ENCODE data around the gene TEAD2. TPM values are rescaled to one million over a fixed set of nuclear protein-coding genes. Genes with fewer than 3 reads are reported as not detected.

Gene TEAD2
- total and polyA plus RNA-seq, 10 of the 15 experiments (the other 5 are each of a cell fraction or from before 2014, with no cell fraction given): 0.04 to 0.26 (median 0.11) TPM; not detected in 3

DNA sequence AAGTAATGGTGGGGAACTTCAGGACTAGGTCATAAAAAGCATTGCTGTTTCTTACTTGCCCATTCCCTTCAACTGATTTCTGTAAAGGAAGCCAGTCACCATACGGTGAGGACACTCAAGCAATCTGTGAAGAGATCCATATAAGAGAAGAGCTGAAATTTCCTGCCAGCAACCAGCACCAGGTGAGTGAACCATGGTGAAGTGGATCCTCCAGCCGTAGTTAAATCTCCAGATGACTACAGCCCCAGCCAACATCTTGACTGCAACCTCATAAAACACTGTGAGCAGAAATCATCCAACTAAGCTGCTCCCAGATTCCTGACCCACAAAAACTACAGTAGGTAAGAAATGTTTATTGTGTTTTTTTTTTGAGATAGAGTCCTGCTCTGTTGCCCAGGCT lies 33.5 kb downstream of the TEAD2 start:
- ATAC-seq (no peak), FAIRE-seq (no peak), DNase-seq (ENCODE audit: low read depth, low spot score) (no peak)
- H3K9ac ChIP-seq (ENCODE audit: control insufficient read depth, insufficient read depth, low read length): peak overlapping the region; percentile 2
- intact Hi-C loops (cut with micrococcal nuclease; ENCODE audit: unreplicated experiment): loop anchor here (2.0 kb wide), 2 partner anchors 102 to 168 kb away; partner anchors contain the start of gene RPS11
- ChIA-PET POLR2A (interaction anchor here (0.8 to 4.5 kb wide), 2 partner anchors 12 to 367 kb away, joined by 3 to 44 read pairs; no protein-coding TSS in a partner anchor), SMC1A (ENCODE audit: uncharacterized antibody, unreplicated experiment) (interaction anchor here (0.6 to 2.5 kb wide), 4 partner anchors 12 to 600 kb away, joined by 4 to 13 read pairs (median 4); no protein-coding TSS in a partner anchor), RAD21 (ENCODE audit: unreplicated experiment) (interaction anchor here (0.6 to 1.7 kb wide), 4 partner anchors 11 to 710 kb away, joined by 3 to 7 read pairs (median 4); partner anchors contain the start of gene RPL18), CTCF (interaction anchor here (0.7 to 2.7 kb wide), 9 partner anchors 9 to 144 kb away, joined by 3 to 21 read pairs (median 11); partner anchors contain the start of gene ALDH16A1)
- H3K27me3 ChIP-seq (replicated peaks in 1 of 2; ENCODE audit: control insufficient read depth in 2 of 2, insufficient read depth in 2 of 2, low read length in 1 of 2): no peaks in the 10 kb centered on the region
- H3K9me3 ChIP-seq (replicated peaks; ENCODE audit: control insufficient read depth, insufficient read depth, low read length): no peaks in the 10 kb centered on the region; the same call in 2 of the 3 replicates
- 19% methylated on average over 2 of the region's 2 CpGs for WGBS (ENCODE audit: insufficient coverage, insufficient replicate concordance, low lambda C conversion rate, missing lambda C conversion rate)
- H3K4me1 ChIP-seq (ENCODE audit: control insufficient read depth, insufficient read depth, low read length): peaks cover 67% of the 10 kb centered on the region
- no peaks in the 10 kb centered on the region for H4K20me1 ChIP-seq (ENCODE audit: control insufficient read depth, insufficient read depth)
- H3K4me2 ChIP-seq (ENCODE audit: control insufficient read depth, insufficient read depth): peak overlapping the region; percentile 95
- no TSS peak for BruUV-seq (replicated peaks)
- H3K36me3 ChIP-seq (ENCODE audit: control insufficient read depth in 2 of 2, insufficient read depth in 2 of 2, low read length in 1 of 2): no peaks in the 10 kb centered on the region
- H3K79me2 ChIP-seq (ENCODE audit: control insufficient read depth, insufficient read depth, low read length): peaks cover 3% of the 10 kb centered on the region; the same call in 1 of the 2 replicates
- in situ Hi-C loops (cut with MboI): no loop called here
- H3K27ac ChIP-seq (ENCODE audit: control insufficient read depth, insufficient read depth): peak overlapping the region; percentile 87
- H2AFZ ChIP-seq (ENCODE audit: control insufficient read depth, low read depth, low read length): peak overlapping the region; percentile 78
- H3K4me3 ChIP-seq: peak overlapping the region; percentile 7; the same call in 1 of the 2 replicates
- TF ChIP-seq ZZZ3 (IDR thresholded peaks at IDR 0.05; ENCODE audit: control insufficient read depth, insufficient read length, low read depth): no peak
- no peak for TF ChIP-seq IRF5 (IDR thresholded peaks at IDR 0.05; ENCODE audit: borderline replicate concordance)
- TF ChIP-seq, protein P1, sequence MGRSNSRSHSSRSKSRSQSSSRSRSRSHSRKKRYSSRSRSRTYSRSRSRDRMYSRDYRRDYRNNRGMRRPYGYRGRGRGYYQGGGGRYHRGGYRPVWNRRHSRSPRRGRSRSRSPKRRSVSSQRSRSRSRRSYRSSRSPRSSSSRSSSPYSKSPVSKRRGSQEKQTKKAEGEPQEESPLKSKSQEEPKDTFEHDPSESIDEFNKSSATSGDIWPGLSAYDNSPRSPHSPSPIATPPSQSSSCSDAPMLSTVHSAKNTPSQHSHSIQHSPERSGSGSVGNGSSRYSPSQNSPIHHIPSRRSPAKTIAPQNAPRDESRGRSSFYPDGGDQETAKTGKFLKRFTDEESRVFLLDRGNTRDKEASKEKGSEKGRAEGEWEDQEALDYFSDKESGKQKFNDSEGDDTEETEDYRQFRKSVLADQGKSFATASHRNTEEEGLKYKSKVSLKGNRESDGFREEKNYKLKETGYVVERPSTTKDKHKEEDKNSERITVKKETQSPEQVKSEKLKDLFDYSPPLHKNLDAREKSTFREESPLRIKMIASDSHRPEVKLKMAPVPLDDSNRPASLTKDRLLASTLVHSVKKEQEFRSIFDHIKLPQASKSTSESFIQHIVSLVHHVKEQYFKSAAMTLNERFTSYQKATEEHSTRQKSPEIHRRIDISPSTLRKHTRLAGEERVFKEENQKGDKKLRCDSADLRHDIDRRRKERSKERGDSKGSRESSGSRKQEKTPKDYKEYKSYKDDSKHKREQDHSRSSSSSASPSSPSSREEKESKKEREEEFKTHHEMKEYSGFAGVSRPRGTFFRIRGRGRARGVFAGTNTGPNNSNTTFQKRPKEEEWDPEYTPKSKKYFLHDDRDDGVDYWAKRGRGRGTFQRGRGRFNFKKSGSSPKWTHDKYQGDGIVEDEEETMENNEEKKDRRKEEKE (IDR thresholded peaks at IDR 0.05): no peak
- no peak for TF ChIP-seq ASH2L (IDR thresholded peaks at IDR 0.05; ENCODE audit: borderline replicate concordance, low read depth)
- no peak for TF ChIP-seq TCF12 (IDR thresholded peaks at IDR 0.05; ENCODE audit: low read depth, low read length)
- no peak for TF ChIP-seq NR2F1 (conservative IDR thresholded peaks at IDR 0.05)
- no peak for TF ChIP-seq TCF7 (IDR thresholded peaks at IDR 0.05; ENCODE audit: borderline replicate concordance)
- TF ChIP-seq ATF7 (IDR thresholded peaks at IDR 0.05; ENCODE audit: low read depth): no peak
- TF ChIP-seq, protein P2, sequence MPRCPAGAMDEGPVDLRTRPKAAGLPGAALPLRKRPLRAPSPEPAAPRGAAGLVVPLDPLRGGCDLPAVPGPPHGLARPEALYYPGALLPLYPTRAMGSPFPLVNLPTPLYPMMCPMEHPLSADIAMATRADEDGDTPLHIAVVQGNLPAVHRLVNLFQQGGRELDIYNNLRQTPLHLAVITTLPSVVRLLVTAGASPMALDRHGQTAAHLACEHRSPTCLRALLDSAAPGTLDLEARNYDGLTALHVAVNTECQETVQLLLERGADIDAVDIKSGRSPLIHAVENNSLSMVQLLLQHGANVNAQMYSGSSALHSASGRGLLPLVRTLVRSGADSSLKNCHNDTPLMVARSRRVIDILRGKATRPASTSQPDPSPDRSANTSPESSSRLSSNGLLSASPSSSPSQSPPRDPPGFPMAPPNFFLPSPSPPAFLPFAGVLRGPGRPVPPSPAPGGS (IDR thresholded peaks at IDR 0.05; ENCODE audit: borderline replicate concordance, insufficient read depth, low read depth, low read length, poor library complexity, severe bottlenecking): no peak
- no peak for TF ChIP-seq SMC3 (IDR thresholded peaks at IDR 0.05; ENCODE audit: borderline replicate concordance, low read length)
- TF ChIP-seq, protein P3, sequence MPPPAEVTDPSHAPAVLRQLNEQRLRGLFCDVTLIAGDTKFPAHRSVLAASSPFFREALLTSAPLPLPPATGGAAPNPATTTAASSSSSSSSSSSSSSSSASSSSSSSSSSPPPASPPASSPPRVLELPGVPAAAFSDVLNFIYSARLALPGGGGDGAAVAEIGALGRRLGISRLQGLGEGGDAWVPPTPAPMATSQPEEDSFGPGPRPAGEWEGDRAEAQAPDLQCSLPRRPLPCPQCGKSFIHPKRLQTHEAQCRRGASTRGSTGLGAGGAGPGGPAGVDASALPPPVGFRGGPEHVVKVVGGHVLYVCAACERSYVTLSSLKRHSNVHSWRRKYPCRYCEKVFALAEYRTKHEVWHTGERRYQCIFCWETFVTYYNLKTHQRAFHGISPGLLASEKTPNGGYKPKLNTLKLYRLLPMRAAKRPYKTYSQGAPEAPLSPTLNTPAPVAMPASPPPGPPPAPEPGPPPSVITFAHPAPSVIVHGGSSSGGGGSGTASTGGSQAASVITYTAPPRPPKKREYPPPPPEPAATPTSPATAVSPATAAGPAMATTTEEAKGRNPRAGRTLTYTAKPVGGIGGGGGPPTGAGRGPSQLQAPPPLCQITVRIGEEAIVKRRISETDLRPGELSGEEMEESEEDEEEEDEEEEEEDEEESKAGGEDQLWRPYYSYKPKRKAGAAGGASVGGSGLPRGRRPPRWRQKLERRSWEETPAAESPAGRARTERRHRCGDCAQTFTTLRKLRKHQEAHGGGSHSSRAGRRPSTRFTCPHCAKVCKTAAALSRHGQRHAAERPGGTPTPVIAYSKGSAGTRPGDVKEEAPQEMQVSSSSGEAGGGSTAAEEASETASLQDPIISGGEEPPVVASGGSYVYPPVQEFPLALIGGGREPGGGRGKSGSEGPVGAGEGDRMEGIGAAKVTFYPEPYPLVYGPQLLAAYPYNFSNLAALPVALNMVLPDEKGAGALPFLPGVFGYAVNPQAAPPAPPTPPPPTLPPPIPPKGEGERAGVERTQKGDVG (CRISPR knock-in tag; IDR thresholded peaks at IDR 0.05): no peak
